MM.1S (cell line): ENCODE measurements around the gene ARMS2.

Source experiments
- EZH2phosphoT487 ChIP-seq: fragments of 300-600 bp; sonication (generic); IDR thresholded peaks from 2 replicates; pipeline ENCODE4 v1.6.1; 2018; ENCODE audit warnings: antibody characterized with exemption, low read length
- TF ChIP-seq, protein P1 (sequence below): fragments of 300-600 bp; sonication (generic); IDR thresholded peaks from 2 replicates; pipeline ENCODE4 v1.5.1; 2016; ENCODE audit warnings: antibody characterized with exemption, low read length, mixed read lengths

DNA sequence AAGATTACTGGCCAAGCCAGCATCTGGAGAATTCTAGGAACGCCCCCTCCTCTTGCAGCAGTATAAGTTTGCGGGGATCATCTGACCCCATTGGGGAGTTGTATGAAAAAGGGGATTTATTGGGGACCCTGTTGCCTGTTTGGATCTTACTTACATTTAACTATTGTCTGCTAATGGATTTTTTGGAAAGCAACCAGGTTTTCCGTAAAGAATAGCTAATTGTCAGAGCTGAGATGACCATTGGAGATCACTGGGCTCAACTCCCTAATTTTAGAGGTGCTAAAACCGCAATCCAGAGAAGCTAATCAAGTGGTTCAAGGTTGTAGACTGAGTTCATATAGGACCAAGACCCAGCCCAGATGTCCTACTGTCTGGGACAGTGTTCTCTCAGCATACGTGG is 45.7 kb downstream of the ARMS2 start:
- TF ChIP-seq, protein P1, sequence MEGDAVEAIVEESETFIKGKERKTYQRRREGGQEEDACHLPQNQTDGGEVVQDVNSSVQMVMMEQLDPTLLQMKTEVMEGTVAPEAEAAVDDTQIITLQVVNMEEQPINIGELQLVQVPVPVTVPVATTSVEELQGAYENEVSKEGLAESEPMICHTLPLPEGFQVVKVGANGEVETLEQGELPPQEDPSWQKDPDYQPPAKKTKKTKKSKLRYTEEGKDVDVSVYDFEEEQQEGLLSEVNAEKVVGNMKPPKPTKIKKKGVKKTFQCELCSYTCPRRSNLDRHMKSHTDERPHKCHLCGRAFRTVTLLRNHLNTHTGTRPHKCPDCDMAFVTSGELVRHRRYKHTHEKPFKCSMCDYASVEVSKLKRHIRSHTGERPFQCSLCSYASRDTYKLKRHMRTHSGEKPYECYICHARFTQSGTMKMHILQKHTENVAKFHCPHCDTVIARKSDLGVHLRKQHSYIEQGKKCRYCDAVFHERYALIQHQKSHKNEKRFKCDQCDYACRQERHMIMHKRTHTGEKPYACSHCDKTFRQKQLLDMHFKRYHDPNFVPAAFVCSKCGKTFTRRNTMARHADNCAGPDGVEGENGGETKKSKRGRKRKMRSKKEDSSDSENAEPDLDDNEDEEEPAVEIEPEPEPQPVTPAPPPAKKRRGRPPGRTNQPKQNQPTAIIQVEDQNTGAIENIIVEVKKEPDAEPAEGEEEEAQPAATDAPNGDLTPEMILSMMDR = no peak
- no peak for TF ChIP-seq EZH2phosphoT487
